ENCODE data around the gene SLC39A10. TPM values are rescaled to one million over a fixed set of nuclear protein-coding genes. Genes with fewer than 3 reads are reported as not detected.

Gene SLC39A10
- total and polyA plus RNA-seq, 10 of the 15 experiments (the other 5 are each of a cell fraction or from before 2014, with no cell fraction given) = 2.0 to 23.6 (median 7.9) TPM

DNA sequence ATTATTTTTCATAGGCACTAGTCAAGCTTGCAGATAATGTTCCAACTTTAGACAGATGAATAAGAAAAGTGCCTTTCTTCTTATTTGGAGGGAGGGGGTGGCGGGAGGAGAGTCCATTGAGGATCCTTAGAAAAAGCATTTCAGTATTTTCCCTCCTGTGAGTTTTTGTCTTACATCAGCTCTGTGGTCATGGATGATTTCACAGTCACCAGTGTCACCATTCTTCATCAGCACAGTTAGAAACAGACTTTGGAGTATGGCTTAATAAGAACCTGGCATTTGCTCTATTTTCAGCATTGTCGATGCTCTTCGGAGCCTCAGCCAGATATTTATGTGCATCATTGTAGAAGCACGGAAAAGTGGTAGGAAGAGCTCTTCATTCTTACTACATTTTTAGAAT, 70.1 kb downstream of the SLC39A10 start:
- Histone ChIP-seq H3K9ac (ENCODE audit: control insufficient read depth, insufficient read depth, low read length) (no peak overlapping the region), H2AFZ (ENCODE audit: control insufficient read depth, low read depth, low read length) (no peak overlapping the region), H3K9me3 (replicated peaks; ENCODE audit: control insufficient read depth, insufficient read depth, low read length) (no peaks in the 10 kb centered on the region), H4K20me1 (ENCODE audit: control insufficient read depth, insufficient read depth) (no peaks in the 10 kb centered on the region), H3K4me1 (ENCODE audit: control insufficient read depth, insufficient read depth, low read length) (no peaks in the 10 kb centered on the region), H3K36me3 (ENCODE audit: control insufficient read depth in 2 of 2, insufficient read depth in 2 of 2, low read length in 1 of 2) (no peaks in the 10 kb centered on the region; a peak in 1 of 4 replicates), H3K27ac (ENCODE audit: control insufficient read depth, insufficient read depth) (no peak overlapping the region), H3K4me2 (ENCODE audit: control insufficient read depth, insufficient read depth) (no peak overlapping the region), H3K4me3 (no peak overlapping the region), H3K79me2 (ENCODE audit: control insufficient read depth, insufficient read depth, low read length) (no peaks in the 10 kb centered on the region), H3K27me3 (replicated peaks in 1 of 2; ENCODE audit: control insufficient read depth in 2 of 2, insufficient read depth in 2 of 2, low read length in 1 of 2) (no peaks in the 10 kb centered on the region)
- CTCF ChIA-PET = interaction anchor here (1.0 to 1.2 kb wide), 2 partner anchors 63 to 341 kb away, joined by 3 read pairs; no protein-coding TSS in a partner anchor
- TF ChIP-seq SUPT20H (IDR thresholded peaks at IDR 0.05; ENCODE audit: borderline replicate concordance, control insufficient read depth, low read depth, low read length) (no peak), CHD2 (IDR thresholded peaks at IDR 0.05; ENCODE audit: borderline replicate concordance, low read depth, low read length) (no peak), ZNF274 (IDR thresholded peaks at IDR 0.05; ENCODE audit: insufficient read depth, insufficient read length) (no peak), ZNF622 (IDR thresholded peaks at IDR 0.05) (no peak), NR2F1 (conservative IDR thresholded peaks at IDR 0.05) (no peak), SIX5 (IDR thresholded peaks at IDR 0.05; ENCODE audit: low read depth, low read length, severe bottlenecking) (no peak), SREBF1 (IDR thresholded peaks at IDR 0.05; ENCODE audit: low read length) (no peak), EZH2 (IDR thresholded peaks at IDR 0.05; ENCODE audit: borderline replicate concordance, control insufficient read depth, low read depth, low read length) (no peak), ASH2L (IDR thresholded peaks at IDR 0.05; ENCODE audit: borderline replicate concordance, low read depth) (no peak), NBN (IDR thresholded peaks at IDR 0.05) (no peak), NFYB (IDR thresholded peaks at IDR 0.05; ENCODE audit: insufficient read depth, low read depth, low read length) (no peak)
- TF ChIP-seq, protein P1, sequence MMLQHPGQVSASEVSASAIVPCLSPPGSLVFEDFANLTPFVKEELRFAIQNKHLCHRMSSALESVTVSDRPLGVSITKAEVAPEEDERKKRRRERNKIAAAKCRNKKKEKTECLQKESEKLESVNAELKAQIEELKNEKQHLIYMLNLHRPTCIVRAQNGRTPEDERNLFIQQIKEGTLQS (IDR thresholded peaks at IDR 0.05; ENCODE audit: borderline replicate concordance, extremely low read depth, low read depth, low read length) = no peak
- TF ChIP-seq, protein P2, sequence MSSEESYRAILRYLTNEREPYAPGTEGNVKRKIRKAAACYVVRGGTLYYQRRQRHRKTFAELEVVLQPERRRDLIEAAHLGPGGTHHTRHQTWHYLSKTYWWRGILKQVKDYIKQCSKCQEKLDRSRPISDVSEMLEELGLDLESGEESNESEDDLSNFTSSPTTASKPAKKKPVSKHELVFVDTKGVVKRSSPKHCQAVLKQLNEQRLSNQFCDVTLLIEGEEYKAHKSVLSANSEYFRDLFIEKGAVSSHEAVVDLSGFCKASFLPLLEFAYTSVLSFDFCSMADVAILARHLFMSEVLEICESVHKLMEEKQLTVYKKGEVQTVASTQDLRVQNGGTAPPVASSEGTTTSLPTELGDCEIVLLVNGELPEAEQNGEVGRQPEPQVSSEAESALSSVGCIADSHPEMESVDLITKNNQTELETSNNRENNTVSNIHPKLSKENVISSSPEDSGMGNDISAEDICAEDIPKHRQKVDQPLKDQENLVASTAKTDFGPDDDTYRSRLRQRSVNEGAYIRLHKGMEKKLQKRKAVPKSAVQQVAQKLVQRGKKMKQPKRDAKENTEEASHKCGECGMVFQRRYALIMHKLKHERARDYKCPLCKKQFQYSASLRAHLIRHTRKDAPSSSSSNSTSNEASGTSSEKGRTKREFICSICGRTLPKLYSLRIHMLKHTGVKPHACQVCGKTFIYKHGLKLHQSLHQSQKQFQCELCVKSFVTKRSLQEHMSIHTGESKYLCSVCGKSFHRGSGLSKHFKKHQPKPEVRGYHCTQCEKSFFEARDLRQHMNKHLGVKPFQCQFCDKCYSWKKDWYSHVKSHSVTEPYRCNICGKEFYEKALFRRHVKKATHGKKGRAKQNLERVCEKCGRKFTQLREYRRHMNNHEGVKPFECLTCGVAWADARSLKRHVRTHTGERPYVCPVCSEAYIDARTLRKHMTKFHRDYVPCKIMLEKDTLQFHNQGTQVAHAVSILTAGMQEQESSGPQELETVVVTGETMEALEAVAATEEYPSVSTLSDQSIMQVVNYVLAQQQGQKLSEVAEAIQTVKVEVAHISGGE (CRISPR knock-in tag; IDR thresholded peaks at IDR 0.05) = no peak
- TF ChIP-seq, protein P3, sequence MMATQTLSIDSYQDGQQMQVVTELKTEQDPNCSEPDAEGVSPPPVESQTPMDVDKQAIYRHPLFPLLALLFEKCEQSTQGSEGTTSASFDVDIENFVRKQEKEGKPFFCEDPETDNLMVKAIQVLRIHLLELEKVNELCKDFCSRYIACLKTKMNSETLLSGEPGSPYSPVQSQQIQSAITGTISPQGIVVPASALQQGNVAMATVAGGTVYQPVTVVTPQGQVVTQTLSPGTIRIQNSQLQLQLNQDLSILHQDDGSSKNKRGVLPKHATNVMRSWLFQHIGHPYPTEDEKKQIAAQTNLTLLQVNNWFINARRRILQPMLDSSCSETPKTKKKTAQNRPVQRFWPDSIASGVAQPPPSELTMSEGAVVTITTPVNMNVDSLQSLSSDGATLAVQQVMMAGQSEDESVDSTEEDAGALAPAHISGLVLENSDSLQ (IDR thresholded peaks at IDR 0.05) = no peak
- TF ChIP-seq, protein P4, sequence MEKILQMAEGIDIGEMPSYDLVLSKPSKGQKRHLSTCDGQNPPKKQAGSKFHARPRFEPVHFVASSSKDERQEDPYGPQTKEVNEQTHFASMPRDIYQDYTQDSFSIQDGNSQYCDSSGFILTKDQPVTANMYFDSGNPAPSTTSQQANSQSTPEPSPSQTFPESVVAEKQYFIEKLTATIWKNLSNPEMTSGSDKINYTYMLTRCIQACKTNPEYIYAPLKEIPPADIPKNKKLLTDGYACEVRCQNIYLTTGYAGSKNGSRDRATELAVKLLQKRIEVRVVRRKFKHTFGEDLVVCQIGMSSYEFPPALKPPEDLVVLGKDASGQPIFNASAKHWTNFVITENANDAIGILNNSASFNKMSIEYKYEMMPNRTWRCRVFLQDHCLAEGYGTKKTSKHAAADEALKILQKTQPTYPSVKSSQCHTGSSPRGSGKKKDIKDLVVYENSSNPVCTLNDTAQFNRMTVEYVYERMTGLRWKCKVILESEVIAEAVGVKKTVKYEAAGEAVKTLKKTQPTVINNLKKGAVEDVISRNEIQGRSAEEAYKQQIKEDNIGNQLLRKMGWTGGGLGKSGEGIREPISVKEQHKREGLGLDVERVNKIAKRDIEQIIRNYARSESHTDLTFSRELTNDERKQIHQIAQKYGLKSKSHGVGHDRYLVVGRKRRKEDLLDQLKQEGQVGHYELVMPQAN (conservative IDR thresholded peaks at IDR 0.05) = no peak
- TF ChIP-seq, protein P5, sequence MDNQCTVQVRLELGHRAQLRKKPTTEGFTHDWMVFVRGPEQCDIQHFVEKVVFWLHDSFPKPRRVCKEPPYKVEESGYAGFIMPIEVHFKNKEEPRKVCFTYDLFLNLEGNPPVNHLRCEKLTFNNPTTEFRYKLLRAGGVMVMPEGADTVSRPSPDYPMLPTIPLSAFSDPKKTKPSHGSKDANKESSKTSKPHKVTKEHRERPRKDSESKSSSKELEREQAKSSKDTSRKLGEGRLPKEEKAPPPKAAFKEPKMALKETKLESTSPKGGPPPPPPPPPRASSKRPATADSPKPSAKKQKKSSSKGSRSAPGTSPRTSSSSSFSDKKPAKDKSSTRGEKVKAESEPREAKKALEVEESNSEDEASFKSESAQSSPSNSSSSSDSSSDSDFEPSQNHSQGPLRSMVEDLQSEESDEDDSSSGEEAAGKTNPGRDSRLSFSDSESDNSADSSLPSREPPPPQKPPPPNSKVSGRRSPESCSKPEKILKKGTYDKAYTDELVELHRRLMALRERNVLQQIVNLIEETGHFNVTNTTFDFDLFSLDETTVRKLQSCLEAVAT (IDR thresholded peaks at IDR 0.05) = no peak
- SMC1A ChIA-PET (ENCODE audit: uncharacterized antibody, unreplicated experiment) = interaction anchor here (0.8 to 1.6 kb wide), 3 partner anchors 24 to 327 kb away, joined by 3 to 4 read pairs (median 3); no protein-coding TSS in a partner anchor
- intact Hi-C loops (cut with micrococcal nuclease; ENCODE audit: unreplicated experiment) (no loop called here), in situ Hi-C loops (cut with MboI) (no loop called here)
- no peak for ATAC-seq
- RAD21 ChIA-PET (ENCODE audit: unreplicated experiment) = interaction anchor here (0.8 to 0.9 kb wide), 2 partner anchors 10 to 229 kb away, joined by 3 read pairs; no protein-coding TSS in a partner anchor
- POLR2A ChIA-PET = no interaction called here
- WGBS (ENCODE audit: insufficient coverage, insufficient replicate concordance, low lambda C conversion rate, missing lambda C conversion rate) = 91% methylated on average over 4 of the region's 4 CpGs
- DNase-seq (ENCODE audit: low read depth, low spot score) = no peak
- no peak for FAIRE-seq
- no TSS peak for BruUV-seq (replicated peaks)

Data from GM12878 (cell line).